K562 (cell line): ENCODE data around the gene SNX17. TPM values are rescaled to one million over a fixed set of nuclear protein-coding genes. Genes with fewer than 3 reads are reported as not detected.

Source experiments
- ATAC-seq: fragments of 200-7000 bp; cut with Tn5 transposase; 3 replicates; pipeline ENCODE4 v1.9.1; 2020; ENCODE audit warnings: moderate library complexity
- BruUV-seq: library from RNA; stranded (reverse); fragments of 400-500 nt; replicated peaks from 2 replicates; lab custom pipeline; 2021; lab: Mats Ljungman, UMichigan
- CTCF ChIA-PET: fragments of 300-600 bp; formaldehyde crosslinking; extraction: SDS; loops from one replicate; lab custom pipeline; 2021; ENCODE audit warnings: low intra/inter-chr PET ratio; lab: Yijun Ruan, JAX
- POLR2A ChIA-PET: fragments of 300-600, 350-650 bp; sonication (Branson Sonifier 250); formaldehyde crosslinking; extraction: SDS; loops from one replicate; lab custom pipeline; 2021; ENCODE audit warnings: antibody characterized with exemption, inconsistent platforms; lab: Yijun Ruan, JAX
- DNase-seq, 4 experiments: peaks; one replicate each; pipeline versions ENCODE4 v3.0.0 to v3.0.0-alpha.2; 2011 to 2018; ENCODE audit warnings: low spot score in 3 of 4, mixed read lengths in 3 of 4; ENCODE audit errors: extremely low read depth in 1 of 4
- FAIRE-seq: peaks from 2 replicates; lab custom pipeline; 2011; peaks lifted over from hg19 to GRCh38; lab: Jason Lieb, UNC
- H2AFZ ChIP-seq: 2 replicates; pipeline ENCODE4 v1.6.0; 2011; ENCODE audit warnings: low read depth, low read length, control low read depth, inconsistent platforms
- H3K27ac ChIP-seq: fragments of 200-600 bp; 3 replicates; pipeline ENCODE4 v1.8.0; 2011; ENCODE audit warnings: low read depth, mild to moderate bottlenecking, control low read depth, inconsistent platforms, low read length, moderate library complexity, mixed read lengths; ENCODE audit errors: extremely low read depth
- H3K27me3 ChIP-seq, 2 experiments: fragments of 300-600 bp in 1 of 2; 2 replicates in 1 of 2; 3 replicates in 1 of 2; pipeline versions ENCODE4 v1.6.0 to v1.8.0; 2011; ENCODE audit warnings: inconsistent platforms in 2 of 2, low read length in 2 of 2, mild to moderate bottlenecking in 1 of 2, mixed read lengths in 1 of 2, moderate library complexity in 1 of 2; ENCODE audit not compliant: control insufficient read depth in 2 of 2, insufficient read depth in 2 of 2
- H3K36me3 ChIP-seq: fragments of 300-600 bp; 3 replicates; pipeline ENCODE4 v1.8.0; 2011; ENCODE audit warnings: mild to moderate bottlenecking, low read length, inconsistent platforms; ENCODE audit not compliant: control insufficient read depth, insufficient read depth
- H3K4me1 ChIP-seq, 2 experiments: fragments of 200-600 bp in 1 of 2; replicated peaks in 1 of 2; 2 replicates in 1 of 2; 3 replicates in 1 of 2; pipeline versions ENCODE4 v1.5.1 to v1.8.0; 2011; ENCODE audit warnings: inconsistent platforms in 2 of 2, low read length in 2 of 2, mild to moderate bottlenecking in 1 of 2, mixed read lengths in 1 of 2, moderate library complexity in 1 of 2; ENCODE audit not compliant: control insufficient read depth in 2 of 2, insufficient read depth in 2 of 2
- H3K4me2 ChIP-seq: 2 replicates; pipeline ENCODE4 v1.6.1; 2011; ENCODE audit warnings: low read length, control low read depth, inconsistent platforms, mixed read lengths; ENCODE audit not compliant: insufficient read depth
- H3K4me3 ChIP-seq: fragments of 200-600 bp; sonication (generic), shearing (Covaris generic); 2 replicates; pipeline ENCODE4 v1.5.1; 2016; ENCODE audit warnings: control low read depth, inconsistent platforms
- H3K79me2 ChIP-seq: fragments of 200-600 bp; 3 replicates; pipeline ENCODE4 v1.8.0; 2011; ENCODE audit warnings: low read length, inconsistent platforms; ENCODE audit not compliant: control insufficient read depth, insufficient read depth
- H3K9ac ChIP-seq, 2 experiments: 2 replicates each; pipeline versions ENCODE4 v1.6.0 to v1.6.1; 2011; ENCODE audit warnings: low read depth in 2 of 2, low read length in 2 of 2, control low read depth in 1 of 2, inconsistent platforms in 1 of 2, mild to moderate bottlenecking in 1 of 2, mixed read lengths in 1 of 2; ENCODE audit not compliant: insufficient read depth in 1 of 2
- H3K9me1 ChIP-seq: one replicate; pipeline ENCODE4 v1.6.0; 2011; ENCODE audit warnings: inconsistent platforms, mild to moderate bottlenecking, low read length, moderate library complexity; ENCODE audit not compliant: control insufficient read depth, insufficient read depth
- H3K9me3 ChIP-seq: replicated peaks from 2 replicates; pipeline ENCODE4 v1.5.1; 2011; ENCODE audit warnings: low read depth, low read length, inconsistent platforms; ENCODE audit not compliant: control insufficient read depth, insufficient read depth
- H4K20me1 ChIP-seq: replicated peaks from 2 replicates; pipeline ENCODE4 v1.6.1; 2011; ENCODE audit warnings: low read length, inconsistent platforms, mixed read lengths; ENCODE audit not compliant: control insufficient read depth, insufficient read depth
- BHLHE40 ChIP-seq: IDR thresholded peaks from 2 replicates; pipeline ENCODE4 v1.6.1; 2011; ENCODE audit warnings: low read length, improper control_type of control experiment
- HDAC1 ChIP-seq, 2 experiments: fragments of 450-650 bp; IDR thresholded peaks; 2 replicates each; pipeline ENCODE4 v1.6.1; 2016 to 2017; ENCODE audit warnings: inconsistent platforms in 1 of 2, mild to moderate bottlenecking in 1 of 2, moderate library complexity in 1 of 2
- HMBOX1 ChIP-seq: sonication (generic); IDR thresholded peaks from 2 replicates; pipeline ENCODE4 v1.6.1; 2016
- MAFF ChIP-seq: IDR thresholded peaks from 2 replicates; pipeline ENCODE4 v1.6.1; 2012; ENCODE audit warnings: low read length, improper control_type of control experiment
- NBN ChIP-seq: fragments of 450-650 bp; IDR thresholded peaks from 2 replicates; pipeline ENCODE4 v1.6.1; 2016; ENCODE audit warnings: low read depth, mild to moderate bottlenecking
- NCOA1 ChIP-seq: fragments of 450-650 bp; IDR thresholded peaks from 2 replicates; pipeline ENCODE4 v1.6.1; 2016; ENCODE audit warnings: low read depth
- POLR2A ChIP-seq: fragments of 450-650 bp; conservative IDR thresholded peaks from 2 replicates; pipeline ENCODE4 v1.6.1; 2016
- RFX7 ChIP-seq: fragments of 250-450 bp; sonication (Bioruptor Pico); IDR thresholded peaks from 2 replicates; pipeline ENCODE4 v1.5.1; 2021; ENCODE audit warnings: mild to moderate bottlenecking
- ZFP36 ChIP-seq: fragments of 150-350 bp; IDR thresholded peaks from 2 replicates; pipeline ENCODE4 v1.6.1; 2018; ENCODE audit warnings: low read length, low read depth; ENCODE audit not compliant: partially characterized antibody
- ZNF589 ChIP-seq: fragments of 200-800 bp; sonication (Bioruptor generic); IDR thresholded peaks from 2 replicates; pipeline ENCODE4 v1.6.1; 2016; ENCODE audit warnings: low read depth, missing genetic modification characterization, missing compliant biosample characterization
- ZNF778 ChIP-seq: fragments of 450-650 bp; formaldehyde crosslinking; IDR thresholded peaks from 2 replicates; pipeline ENCODE4 v1.4.0; 2020; ENCODE audit warnings: mild to moderate bottlenecking, moderate library complexity
- WGBS: fragments of 100-300 bp; shearing (Covaris generic); methylation state at CpG from one replicate; pipeline ENCODE4 v1.1.6; 2016; ENCODE audit warnings: low coverage, mixed read lengths; ENCODE audit not compliant: insufficient coverage; ENCODE audit errors: missing lambda C conversion rate; 5-methylcytosine and 5-hydroxymethylcytosine counted together
- in situ Hi-C: fragments of 300-500 bp; cut with MboI; formaldehyde crosslinking; loops from 4 replicates; pipeline ENCODE4 v1.15.0; 2018; ENCODE audit warnings: inconsistent platforms, mixed read lengths
- intact Hi-C: fragments of 100-400 bp; cut with micrococcal nuclease; formaldehyde crosslinking; loops from 2 replicates; pipeline ENCODE4 v1.14.2; 2022
- polyA plus RNA-seq, 8 experiments: library from polyadenylated mRNA; depleted of rRNA in 4 of 8; stranded (reverse) in 5 of 8; unstranded in 3 of 8; fragments of >200 nt; fragmentation: Nextera tagmentation in 2 of 8; fragmentation: Illumina TruSeq in 1 of 8; extraction: Ambion mirVana in 2 of 8; extraction: Trizol in 1 of 8; gene quantifications; 2 replicates each; pipeline versions ENCODE4 v1.2.1 to v1.2.3, GENCODE V29; 2011 to 2014; ENCODE audit warnings: inconsistent platforms in 1 of 8, missing spikeins in 1 of 8
- total RNA-seq, 7 experiments: library from RNA; depleted of rRNA in 6 of 7; stranded (reverse); fragments of >200 nt in 6 of 7; fragmentation: Illumina TruSeq in 2 of 7; extraction: Trizol in 2 of 7; gene quantifications; 2 replicates each; pipeline versions ENCODE4 v1.2.1 to v1.2.3, GENCODE V29; 2011 to 2021; ENCODE audit warnings: low replicate concordance in 1 of 7

The SNX17 gene
- total and polyA plus RNA-seq, 9 of the 15 experiments (the other 6 are each of a cell fraction or from before 2014, with no cell fraction given): 3.0 to 75.7 (median 54.6) TPM

GRCh38 chr2:27356382-27357181 is 13.8 kb upstream of the SNX17 start, which contains the start of gene GTF3C2 (continued):
- no peak for TF ChIP-seq MAFF
- peak in 1 of 2 experiments; percentile 89; a peak in 2 of 4 replicates for TF ChIP-seq HDAC1 (IDR thresholded peaks at IDR 0.05)
- TF ChIP-seq BHLHE40: peak; percentile 78
- TF ChIP-seq ZNF778 (CRISPR knock-in tag): no peak

- H3K4me1 ChIP-seq: peaks cover 0 to 8% of the 10 kb centered on the region in 2 experiments; a peak in 3 of 5 replicates
- TF ChIP-seq NBN: no peak
- TF ChIP-seq HMBOX1: peak; percentile 92; the same call in 1 of the 2 replicates
- peak; percentile 60; the same call in 1 of the 2 replicates for TF ChIP-seq POLR2A
- TF ChIP-seq ZFP36: peak; percentile 12
- 0 out of 2 replicates have a peak, but pooled peaks have one; percentile 52 for TF ChIP-seq RFX7 (CRISPR knock-in tag)
- no peak for TF ChIP-seq NCOA1
- no peak for TF ChIP-seq ZNF589 (CRISPR knock-in tag)
- ChIA-PET CTCF (no interaction called here), POLR2A (interaction anchor here (0.6 to 2.0 kb wide), 7 partner anchors 12 to 1136 kb away, joined by 3 to 9 read pairs (median 4); partner anchors contain the start of gene ZNF513)
- intact Hi-C loops (no loop called here), in situ Hi-C loops (no loop called here)
- BruUV-seq: no TSS peak
- DNase-seq: no peak
- no peak overlapping the region for H3K4me3 ChIP-seq
- no peaks in the 10 kb centered on the region for H4K20me1 ChIP-seq
- ATAC-seq: peak; percentile 54
- H3K9me3 ChIP-seq: no peaks in the 10 kb centered on the region
- H2AFZ ChIP-seq: no peak overlapping the region
- H3K9me1 ChIP-seq: no peaks in the 10 kb centered on the region
- H3K27me3 ChIP-seq: no peaks in the 10 kb centered on the region
- H3K36me3 ChIP-seq: peaks cover 54% of the 10 kb centered on the region
- no peak overlapping the region for H3K4me2 ChIP-seq
- no peak overlapping the region for H3K9ac ChIP-seq
- no peak for FAIRE-seq
- 69% methylated on average over 4 of the region's 4 CpGs for WGBS
- peak overlapping the region; percentile 50; the same call in 1 of the 3 replicates for H3K27ac ChIP-seq
- H3K79me2 ChIP-seq: peaks cover 11% of the 10 kb centered on the region
Measured at GRCh38 chr2:27362678-27363420, 7.6 kb upstream of the SNX17 start.
